B cell (primary cell): ENCODE data around the gene IGF2BP1. TPM values are rescaled to one million over a fixed set of nuclear protein-coding genes. Genes with fewer than 3 reads are reported as not detected.

Source experiments
- ATAC-seq: fragments of 200-7000 bp; cut with Tn5 transposase; one replicate; pipeline ENCODE4 v1.10.0; 2021; ENCODE audit warnings: low read depth, mild to moderate bottlenecking, moderate number of reproducible peaks, moderate library complexity
- CTCF ChIA-PET: fragments of 350-600 bp; sonication (Branson Sonifier 250); formaldehyde crosslinking; loops from one replicate; lab custom pipeline; 2021; ENCODE audit warnings: antibody characterized with exemption, inconsistent platforms; lab: Charles Lee
- POLR2A ChIA-PET: fragments of 350-600 bp; sonication (Branson Sonifier 250); formaldehyde crosslinking; loops from one replicate; lab custom pipeline; 2021; ENCODE audit warnings: antibody characterized with exemption; lab: Charles Lee
- DNase-seq: peaks from one replicate; pipeline ENCODE4 v3.0.0; 2013
- H2AFZ ChIP-seq: 2 replicates; pipeline ENCODE4 v1.6.1; 2012; ENCODE audit warnings: mild to moderate bottlenecking, low read depth, low read length; ENCODE audit not compliant: insufficient read depth, poor library complexity, severe bottlenecking
- H3K27ac ChIP-seq, 2 donors: 1 replicate in 1 of 2; 2 replicates in 1 of 2; pipeline ENCODE4 v1.5.1; 2012 to 2013; ENCODE audit warnings: low read length in 2 of 2, mild to moderate bottlenecking in 2 of 2, moderate library complexity in 1 of 2
- H3K27me3 ChIP-seq, 4 experiments: fragments of 200-600 bp in 1 of 4; sonication (generic) in 1 of 4; replicated peaks in 1 of 4; 1 replicate in 2 of 4; 2 replicates in 2 of 4; pipeline versions ENCODE4 v1.6.1 to v1.7.0; 2013 to 2016; ENCODE audit warnings: low read length in 3 of 4, mild to moderate bottlenecking in 2 of 4, mixed read lengths in 1 of 4, moderate library complexity in 1 of 4; ENCODE audit not compliant: insufficient read depth in 4 of 4, control insufficient read depth in 3 of 4; ENCODE audit errors: control extremely low read depth in 1 of 4
- H3K36me3 ChIP-seq, 2 experiments: replicated peaks in 1 of 2; 1 replicate in 1 of 2; 2 replicates in 1 of 2; pipeline versions ENCODE4 v1.6.1 to v1.7.1; 2013; ENCODE audit warnings: low read length in 1 of 2; ENCODE audit not compliant: insufficient read depth in 2 of 2, control insufficient read depth in 1 of 2; ENCODE audit errors: control extremely low read depth in 1 of 2, extremely low read depth in 1 of 2
- H3K4me1 ChIP-seq, 2 donors: fragments of 200-600 bp in 1 of 2; sonication (generic) in 1 of 2; 1 replicate in 1 of 2; 2 replicates in 1 of 2; pipeline versions ENCODE4 v1.5.1 to v1.6.1; 2013 to 2017; ENCODE audit warnings: low read length in 2 of 2; ENCODE audit not compliant: control insufficient read depth in 2 of 2, insufficient read depth in 2 of 2
- H3K4me2 ChIP-seq: replicated peaks from 2 replicates; pipeline ENCODE3; 2012; ENCODE audit warnings: mild to moderate bottlenecking, low read depth, low read length; ENCODE audit not compliant: poor library complexity, severe bottlenecking
- H3K4me3 ChIP-seq, 5 experiments: fragments of 200-600 bp in 1 of 5; sonication (generic) in 1 of 5; 1 replicate in 3 of 5; 2 replicates in 2 of 5; pipeline versions ENCODE4 v1.5.1 to v1.7.0; 2011 to 2016; ENCODE audit warnings: low read length in 4 of 5, mild to moderate bottlenecking in 4 of 5, low read depth in 2 of 5, control low read depth in 1 of 5, moderate library complexity in 1 of 5; ENCODE audit not compliant: insufficient read depth in 1 of 5; ENCODE audit errors: control extremely low read depth in 1 of 5, extremely low read depth in 1 of 5
- H3K79me2 ChIP-seq: fragments of 200-600 bp; sonication (generic); one replicate; pipeline ENCODE4 v1.6.0; 2016; ENCODE audit warnings: low read length; ENCODE audit not compliant: control insufficient read depth, insufficient read depth
- H3K9ac ChIP-seq: fragments of 200-600 bp; sonication (generic); 2 replicates; pipeline ENCODE4 v1.6.1; 2017; ENCODE audit warnings: mild to moderate bottlenecking, low read length, moderate library complexity
- H3K9me3 ChIP-seq, 3 donors: one replicate each; pipeline versions ENCODE4 v1.6.1 to v1.7.1; 2013; ENCODE audit warnings: low read length in 2 of 3; ENCODE audit not compliant: control insufficient read depth in 2 of 3, insufficient read depth in 1 of 3; ENCODE audit errors: control extremely low read depth in 1 of 3
- H4K20me1 ChIP-seq: 2 replicates; pipeline ENCODE4 v1.6.0; 2012; ENCODE audit warnings: mild to moderate bottlenecking, low read length; ENCODE audit not compliant: insufficient read depth, control insufficient read depth, poor library complexity, severe bottlenecking
- H3K27ac Mint-ChIP-seq: one replicate; pipeline ENCODE4 v1.8.0; 2021; ENCODE audit warnings: mixed read lengths
- H3K27me3 Mint-ChIP-seq: one replicate; pipeline ENCODE4 v1.8.0; 2021; ENCODE audit warnings: mixed read lengths
- H3K4me1 Mint-ChIP-seq: one replicate; pipeline ENCODE4 v1.8.0; 2021; ENCODE audit warnings: mixed read lengths
- H3K4me3 Mint-ChIP-seq: one replicate; pipeline ENCODE4 v1.8.0; 2021; ENCODE audit warnings: mixed read lengths
- H3K9me3 Mint-ChIP-seq: one replicate; pipeline ENCODE4 v1.8.0; 2022; ENCODE audit warnings: mixed read lengths; ENCODE audit not compliant: insufficient read depth
- CTCF ChIP-seq: fragments of 200-600 bp; IDR thresholded peaks from one replicate; pipeline ENCODE4 v1.8.0; 2022; ENCODE audit warnings: antibody characterized with exemption, mild to moderate bottlenecking
- EZH2 ChIP-seq: IDR thresholded peaks from 2 replicates; pipeline ENCODE4 v1.6.1; 2012; ENCODE audit warnings: borderline replicate concordance, low read depth, mild to moderate bottlenecking, moderate library complexity, low read length; ENCODE audit not compliant: insufficient read depth, poor library complexity, severe bottlenecking
- WGBS: methylation state at CpG from one replicate; pipeline ENCODE4 v1.1.5; 2013; ENCODE audit warnings: missing lambda C conversion rate; ENCODE audit not compliant: insufficient coverage; 5-methylcytosine and 5-hydroxymethylcytosine counted together
- intact Hi-C: fragments of 100-400 bp; cut with micrococcal nuclease; formaldehyde crosslinking; loops from one replicate; pipeline ENCODE4 v1.10.0; 2022
- polyA plus RNA-seq: library from polyadenylated mRNA; depleted of rRNA; stranded (reverse); fragments of >200 nt; gene quantifications from 2 replicates; pipeline ENCODE4 v1.2.3, GENCODE V29; 2012
- total RNA-seq, 2 donors: library from RNA; stranded (reverse); fragments of 120-200 nt in 1 of 2; gene quantifications; 1 replicate in 1 of 2; 2 replicates in 1 of 2; pipeline versions ENCODE4 v1.2.3 to v1.2.4, GENCODE V29; 2013 to 2022

The IGF2BP1 gene
- total and polyA plus RNA-seq, 2 donors (not counting 1 experiment from before 2014, with no cell fraction given) = not detected

GRCh38 chr17:49015924-49016774, 19.0 kb downstream of the IGF2BP1 start:
- CTCF ChIA-PET = interaction anchor here (0.8 kb wide), 1 partner anchor 9 kb away, joined by 3 read pairs; no protein-coding TSS in a partner anchor
- Histone ChIP-seq H4K20me1 (no peaks in the 10 kb centered on the region), H3K27me3 (peaks cover 0 to 41% (median 10%) of the 10 kb centered on the region in 4 experiments), H3K79me2 (no peaks in the 10 kb centered on the region), H3K4me3 (no peak overlapping the region), H3K27ac (no peak overlapping the region), H3K9me3 (peaks cover 0 to 2% (median 0%) of the 10 kb centered on the region in 3 donors), H3K36me3 (no peaks in the 10 kb centered on the region), H3K4me1 (peaks cover 0 to 5% of the 10 kb centered on the region in 2 donors), H3K9ac (no peak overlapping the region), H3K4me2 (no peak overlapping the region), H2AFZ (no peak overlapping the region)
- intact Hi-C loops = no loop called here
- TF ChIP-seq CTCF (no peak), EZH2 (no peak)
- WGBS = 82% methylated on average over 4 of the region's 11 CpGs
- Mint-ChIP-seq H3K27me3 (peaks cover 43% of the 10 kb centered on the region), H3K27ac (no peak overlapping the region), H3K4me1 (peaks cover 3% of the 10 kb centered on the region), H3K9me3 (no peaks in the 10 kb centered on the region), H3K4me3 (no peak overlapping the region)
- ATAC-seq (no peak), DNase-seq (no peak)
- POLR2A ChIA-PET = no interaction called here
